HG02610 (cell line): ENCODE results near the gene MOGAT1.
"Not testable (repeated sequence)": the region's sequence is repeated elsewhere in the genome, so short reads cannot be mapped to it uniquely, and the experiment has no call there.

ENCODE experiments used
- ATAC-seq: cut with Tn5 transposase; IDR thresholded peaks from one replicate; pipeline ENCODE4 v1.9.1; 2021; ENCODE audit warnings: mild to moderate bottlenecking, moderate library complexity; ENCODE audit not compliant: unreplicated experiment

MOGAT1 gene

GRCh38 chr2:222669353-222669752 is 2.1 kb upstream of the MOGAT1 start:
- no peak for ATAC-seq

- no peak for ATAC-seq
Measured at GRCh38 chr2:222670191-222671038, 1.0 kb upstream of the MOGAT1 start.

- no peak for ATAC-seq
Measured at GRCh38 chr2:222672068-222672401, 577 bp downstream of the MOGAT1 start.

GRCh38 chr2:222673273-222673672 is 1.8 kb downstream of the MOGAT1 start:
- no peak for ATAC-seq

- no peak for ATAC-seq
Measured at GRCh38 chr2:222673883-222674282, 2.4 kb downstream of the MOGAT1 start.

- no peak for ATAC-seq
Measured at GRCh38 chr2:222677981-222678380, 6.5 kb downstream of the MOGAT1 start.

- ATAC-seq = no peak
Measured at GRCh38 chr2:222683805-222684204, 12.3 kb downstream of the MOGAT1 start.

- no peak for ATAC-seq
Measured at GRCh38 chr2:222686086-222686750, 14.8 kb downstream of the MOGAT1 start.

GRCh38 chr2:222688917-222689316 is 17.5 kb downstream of the MOGAT1 start:
- ATAC-seq = no peak

GRCh38 chr2:222689322-222689721 is 17.9 kb downstream of the MOGAT1 start:
- ATAC-seq = no peak

- peak; percentile 94 for ATAC-seq
Measured at GRCh38 chr2:222690564-222691200, 19.2 kb downstream of the MOGAT1 start.

GRCh38 chr2:222693413-222693812 is 22.0 kb downstream of the MOGAT1 start:
- not testable (repeated sequence) for ATAC-seq

GRCh38 chr2:222693837-222694236 is 22.4 kb downstream of the MOGAT1 start:
- ATAC-seq = peak; percentile 47

GRCh38 chr2:222698276-222698675 is 26.8 kb downstream of the MOGAT1 start:
- ATAC-seq = no peak

GRCh38 chr2:222701233-222701632 is 29.8 kb downstream of the MOGAT1 start:
- no peak for ATAC-seq

GRCh38 chr2:222701721-222702131 is 30.3 kb downstream of the MOGAT1 start:
- no peak for ATAC-seq

GRCh38 chr2:222703091-222703490 is 31.6 kb downstream of the MOGAT1 start:
- ATAC-seq = no peak

GRCh38 chr2:222703886-222704285 is 32.4 kb downstream of the MOGAT1 start:
- ATAC-seq = no peak

- no peak for ATAC-seq
Measured at GRCh38 chr2:222706616-222707015, 35.2 kb downstream of the MOGAT1 start.

- peak; percentile 2 for ATAC-seq
Measured at GRCh38 chr2:222707102-222707688, 35.7 kb downstream of the MOGAT1 start.

- ATAC-seq = peak; percentile 59
Measured at GRCh38 chr2:222707689-222708273, 36.3 kb downstream of the MOGAT1 start.
